LHCN-M2 (cell line): ENCODE data around the gene DDN. TPM values are rescaled to one million over a fixed set of nuclear protein-coding genes. Genes with fewer than 3 reads are reported as not detected.

ENCODE experiments used
- DNase-seq: peaks from one replicate; pipeline ENCODE4 v3.0.0-alpha.2; 2012; ENCODE audit warnings: low read depth
- total RNA-seq: library from RNA; depleted of rRNA; stranded (reverse); fragments of >200 nt; gene quantifications from 2 replicates; pipeline ENCODE4 v1.2.3, GENCODE V29; 2014

DDN gene
- total RNA-seq, 1 experiment from 2014 or later = 0.52 TPM

DNA sequence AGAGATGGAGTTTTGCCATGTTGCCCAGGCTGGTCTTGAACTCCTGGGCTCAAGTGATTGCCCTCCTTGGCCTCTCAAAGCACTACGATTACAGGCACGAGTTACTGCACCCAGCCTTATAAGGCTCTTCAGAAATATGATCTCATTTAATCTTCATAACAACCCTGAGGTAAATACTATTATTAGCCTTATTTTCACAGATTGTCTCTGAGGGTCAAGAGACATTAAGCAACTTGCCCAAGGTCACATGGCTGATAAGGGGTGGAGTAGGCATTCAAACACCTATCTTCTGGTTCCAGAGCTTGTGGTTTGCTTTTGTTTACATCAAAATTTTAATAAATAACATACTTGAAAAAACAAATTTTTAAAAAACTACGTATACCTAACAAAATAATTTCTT, 14.3 kb upstream of the DDN start:
- no peak for DNase-seq

- DNase-seq = no peak
Observed at GRCh38 chr12:49012739-49013138, 13.6 kb upstream of the DDN start.

- DNase-seq = no peak
Observed at GRCh38 chr12:49010092-49010668, 11.0 kb upstream of the DDN start.

GRCh38 chr12:49008943-49009342, 9.8 kb upstream of the DDN start:
- DNase-seq = no peak

- DNase-seq = no peak
Observed at GRCh38 chr12:49000346-49000745, 1.2 kb upstream of the DDN start.

GRCh38 chr12:48998497-48999353, 450 bp downstream of the DDN start:
- DNase-seq = no peak

- DNase-seq = no peak
Observed at GRCh38 chr12:48997719-48998496, 1.3 kb downstream of the DDN start.

DNA sequence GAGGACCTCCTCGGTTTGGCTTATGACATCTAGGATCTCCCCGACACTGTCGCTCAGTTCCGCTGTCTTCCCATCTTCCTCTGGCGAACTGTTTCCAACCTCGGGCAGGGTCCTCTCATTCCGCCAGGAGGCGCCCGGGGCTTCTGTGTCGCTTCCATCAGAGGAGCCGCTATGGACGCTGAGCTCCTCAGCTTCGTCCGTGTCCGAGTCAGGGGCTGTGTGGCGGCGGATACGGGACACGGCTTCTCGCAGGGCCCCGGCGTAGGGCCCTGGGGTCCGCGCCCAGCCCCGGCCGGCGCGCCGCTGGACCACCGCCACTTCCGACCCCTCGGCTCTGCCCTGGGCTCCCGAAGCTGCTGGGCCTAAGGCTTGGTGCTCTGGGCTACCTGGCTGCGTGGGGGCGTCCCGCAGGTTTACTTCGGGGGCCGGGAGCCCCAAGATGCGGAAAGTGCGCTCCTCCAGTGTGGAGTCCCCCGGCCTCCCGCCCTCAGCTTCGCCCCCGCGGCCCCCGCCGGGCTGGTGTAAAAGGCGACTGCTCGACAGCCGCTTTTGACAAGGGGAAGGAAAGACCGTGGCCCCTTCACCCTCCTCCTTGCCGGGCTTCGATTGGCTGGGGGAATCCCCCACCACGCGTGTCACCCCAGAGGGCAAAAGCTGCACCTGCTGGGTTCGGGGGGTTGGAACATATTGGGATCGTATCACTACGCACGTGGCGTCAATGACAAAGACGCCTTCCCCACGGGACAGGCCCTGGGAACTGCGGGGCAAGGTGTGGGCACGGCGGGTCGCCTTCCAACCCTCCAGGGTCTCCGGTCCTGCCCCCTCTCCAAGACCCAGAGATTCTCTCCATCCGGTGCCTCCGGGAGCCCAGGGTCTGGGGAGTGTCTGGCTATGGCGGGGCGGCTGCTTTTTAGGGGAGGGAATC, 2.1 kb downstream of the DDN start:
- peak; percentile 60 for DNase-seq

GRCh38 chr12:48995086-48995879, 3.9 kb downstream of the DDN start:
- peak; percentile 75 for DNase-seq

- no peak for DNase-seq
Observed at GRCh38 chr12:48994224-48995085, 4.7 kb downstream of the DDN start.

DNA sequence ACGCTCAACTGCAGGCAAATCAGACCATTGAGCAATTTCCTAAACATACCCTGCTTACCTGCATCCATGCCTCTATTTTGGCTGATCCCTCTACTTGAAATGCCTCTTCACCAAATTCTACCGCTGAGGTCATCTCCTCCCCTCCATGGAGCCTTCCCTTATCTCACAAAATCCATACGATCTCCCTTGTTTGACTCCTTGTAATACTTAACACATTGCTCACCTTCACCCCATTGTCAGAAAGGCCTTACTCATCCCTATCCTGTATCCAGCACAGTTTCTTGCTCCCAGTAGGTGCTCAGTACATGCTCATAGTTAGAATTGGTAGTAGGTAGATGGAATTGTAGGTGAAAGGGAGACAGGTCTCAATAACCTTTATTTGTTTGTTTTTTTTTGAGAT, 5.4 kb downstream of the DDN start:
- DNase-seq = no peak

GRCh38 chr12:48991247-48992050, 7.7 kb downstream of the DDN start:
- no peak for DNase-seq

GRCh38 chr12:48990552-48990951, 8.6 kb downstream of the DDN start:
- no peak for DNase-seq

DNA sequence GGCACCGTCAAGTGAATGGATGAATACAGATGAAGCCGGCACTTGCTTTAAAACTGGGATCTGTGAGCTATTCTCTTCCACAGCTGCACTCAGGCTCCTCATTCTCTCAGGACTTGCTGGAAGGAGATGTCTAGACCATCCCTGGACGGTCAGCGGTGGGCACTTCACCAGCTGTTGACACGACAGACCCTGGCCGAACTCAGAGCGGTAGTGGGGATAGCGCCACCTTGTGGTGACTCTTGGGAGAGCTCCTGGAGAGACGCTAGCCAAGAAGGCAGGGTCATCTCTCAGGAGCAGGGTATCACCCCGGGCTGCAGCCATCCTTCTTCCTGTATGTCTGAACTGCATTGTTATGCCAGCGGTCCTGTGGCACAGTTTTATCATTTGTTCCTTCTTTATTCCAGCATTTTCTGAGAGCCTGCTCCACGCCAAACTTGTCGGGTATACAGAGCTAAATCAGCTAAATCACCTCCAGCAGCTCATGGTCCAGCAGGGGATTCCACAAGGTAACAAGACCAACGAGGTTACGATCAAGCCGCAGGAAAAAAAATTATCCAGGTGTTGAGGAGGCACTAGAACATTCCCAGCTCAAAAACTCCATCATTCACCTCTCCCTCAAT, 11.0 kb downstream of the DDN start:
- peak; percentile 40 for DNase-seq

DNA sequence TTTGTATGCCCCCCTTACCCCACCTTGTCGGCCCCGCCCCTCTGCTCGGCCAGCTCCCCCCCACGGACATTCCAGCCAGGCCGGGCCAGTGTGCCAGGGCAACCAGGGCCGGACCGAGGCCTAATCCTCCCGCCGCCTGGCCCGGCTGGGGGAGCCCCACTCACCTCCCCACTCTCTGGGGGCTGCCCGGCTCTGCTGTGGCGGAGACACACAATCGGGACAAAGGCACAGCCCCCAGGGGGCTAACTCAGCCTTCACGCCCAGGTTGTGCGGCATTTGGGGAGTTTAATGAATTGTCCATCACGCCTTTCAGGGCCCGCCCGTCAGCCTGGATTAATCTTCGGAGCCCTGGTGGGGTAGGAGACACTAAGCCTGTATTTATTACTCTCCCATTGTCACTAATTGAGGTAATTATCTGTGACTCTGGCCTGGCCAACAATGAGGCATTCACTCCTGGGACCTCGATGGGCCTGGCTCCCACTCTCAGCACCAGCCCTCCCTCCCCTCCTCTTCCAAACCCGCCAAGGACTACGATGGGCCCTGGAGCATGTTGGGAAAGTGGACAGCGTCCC, 12.4 kb downstream of the DDN start:
- no peak for DNase-seq

DNA sequence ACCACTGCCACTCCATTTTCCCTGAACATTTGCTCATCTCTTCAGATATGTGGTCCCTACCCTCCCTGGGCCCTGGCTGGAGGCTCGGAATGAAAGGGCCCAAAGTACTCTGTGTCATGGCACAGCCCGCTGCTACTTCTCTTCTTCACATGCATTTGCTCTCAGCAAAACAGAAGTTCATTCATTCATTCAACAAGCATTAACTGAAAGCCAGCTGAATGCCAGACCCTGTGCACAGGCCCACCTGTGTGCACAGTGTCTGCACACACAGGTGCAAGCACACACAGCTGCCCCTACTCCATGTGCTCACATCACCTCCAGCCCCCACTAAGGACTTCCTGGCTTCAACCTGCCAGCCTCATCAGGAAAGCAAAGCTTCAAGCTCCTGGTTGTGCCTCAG, 13.3 kb downstream of the DDN start:
- DNase-seq = no peak

DNA sequence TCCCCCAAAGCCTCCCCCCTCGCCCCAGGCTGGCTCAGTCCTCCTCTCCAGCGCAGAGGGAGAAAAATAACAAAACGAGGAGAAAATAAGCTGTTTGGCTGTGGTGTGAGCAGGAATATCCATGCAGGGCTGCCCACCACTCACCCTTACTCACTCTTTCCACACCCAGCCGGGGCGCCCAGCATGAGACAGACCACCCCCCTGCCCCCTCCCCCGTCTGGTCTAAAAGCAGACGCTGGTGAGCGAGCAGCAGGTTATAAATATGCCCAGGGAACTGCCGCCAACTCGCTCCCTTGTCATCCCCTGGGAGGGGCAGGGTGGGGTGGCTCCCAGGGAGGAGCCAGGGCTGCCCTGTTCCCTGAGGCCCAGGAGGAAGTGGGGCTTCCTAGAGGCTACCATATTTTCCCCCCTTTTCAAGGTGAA, 13.7 kb downstream of the DDN start:
- no peak for DNase-seq
